NCI-H1105 (cell line): Measurements from ENCODE around the gene FGF4.
"Not testable (repeated sequence)": the region's sequence is repeated elsewhere in the genome, so short reads cannot be mapped to it uniquely, and the experiment has no call there.

Experiments
- DNase-seq: peaks from one replicate; lab custom pipeline; 2025; lab: John Stamatoyannopoulos, UW

The FGF4 gene

GRCh38 chr11:69773626-69774353, 1.4 kb downstream of the FGF4 start:
- no peak for DNase-seq

GRCh38 chr11:69771466-69771865, 3.7 kb downstream of the FGF4 start:
- no peak for DNase-seq

GRCh38 chr11:69770540-69770939, 4.6 kb downstream of the FGF4 start:
- no peak for DNase-seq

GRCh38 chr11:69765498-69765995, 9.6 kb downstream of the FGF4 start:
- DNase-seq = no peak

GRCh38 chr11:69764918-69765317, 10.2 kb downstream of the FGF4 start:
- DNase-seq = not testable (repeated sequence)

- DNase-seq = no peak
These were observed 14.8 kb downstream of the FGF4 start for GRCh38 chr11:69760319-69760718.

GRCh38 chr11:69752890-69753289, 22.3 kb downstream of the FGF4 start:
- DNase-seq = no peak

- DNase-seq = no peak
These were observed 24.1 kb downstream of the FGF4 start for GRCh38 chr11:69750875-69751597.

- no peak for DNase-seq
These were observed 24.9 kb downstream of the FGF4 start for GRCh38 chr11:69750108-69750850.

- no peak for DNase-seq
These were observed 26.5 kb downstream of the FGF4 start for GRCh38 chr11:69748637-69749036.

- DNase-seq = no peak
These were observed 28.1 kb downstream of the FGF4 start for GRCh38 chr11:69746752-69747742.

GRCh38 chr11:69746140-69746539, 29.0 kb downstream of the FGF4 start:
- no peak for DNase-seq

- no peak for DNase-seq
These were observed 29.9 kb downstream of the FGF4 start for GRCh38 chr11:69745201-69745600.

GRCh38 chr11:69744435-69744834, 30.7 kb downstream of the FGF4 start:
- no peak for DNase-seq

GRCh38 chr11:69734841-69735240, 40.3 kb downstream of the FGF4 start:
- DNase-seq = no peak

GRCh38 chr11:69734367-69734766, 40.8 kb downstream of the FGF4 start:
- DNase-seq = no peak

GRCh38 chr11:69732910-69733309, 42.2 kb downstream of the FGF4 start:
- DNase-seq = no peak

GRCh38 chr11:69731110-69731509, 44.0 kb downstream of the FGF4 start:
- DNase-seq = no peak

GRCh38 chr11:69730500-69730899, 44.6 kb downstream of the FGF4 start:
- DNase-seq = no peak

- DNase-seq = no peak
These were observed 45.9 kb downstream of the FGF4 start for GRCh38 chr11:69729252-69729651.

- DNase-seq = no peak
These were observed 47.9 kb downstream of the FGF4 start for GRCh38 chr11:69727266-69727665.
